ENCODE data around the gene ROBO1. TPM values are rescaled to one million over a fixed set of nuclear protein-coding genes. Genes with fewer than 3 reads are reported as not detected.
A peak's percentile ranks its signal among the peaks of the same experiment; 100 is the strongest.

ROBO1 gene
- total and polyA plus RNA-seq, 2 of the 13 experiments (the other 11 are each of a cell fraction or from before 2014, with no cell fraction given): 52.2 to 71.0 TPM

GRCh38 chr3:78872195-78872594, 895.6 kb downstream of the ROBO1 start (continued):
- TF ChIP-seq ZSCAN20 (CRISPR knock-in tag; IDR thresholded peaks at IDR 0.05; ENCODE audit: borderline replicate concordance): no peak
- TF ChIP-seq, protein P1, sequence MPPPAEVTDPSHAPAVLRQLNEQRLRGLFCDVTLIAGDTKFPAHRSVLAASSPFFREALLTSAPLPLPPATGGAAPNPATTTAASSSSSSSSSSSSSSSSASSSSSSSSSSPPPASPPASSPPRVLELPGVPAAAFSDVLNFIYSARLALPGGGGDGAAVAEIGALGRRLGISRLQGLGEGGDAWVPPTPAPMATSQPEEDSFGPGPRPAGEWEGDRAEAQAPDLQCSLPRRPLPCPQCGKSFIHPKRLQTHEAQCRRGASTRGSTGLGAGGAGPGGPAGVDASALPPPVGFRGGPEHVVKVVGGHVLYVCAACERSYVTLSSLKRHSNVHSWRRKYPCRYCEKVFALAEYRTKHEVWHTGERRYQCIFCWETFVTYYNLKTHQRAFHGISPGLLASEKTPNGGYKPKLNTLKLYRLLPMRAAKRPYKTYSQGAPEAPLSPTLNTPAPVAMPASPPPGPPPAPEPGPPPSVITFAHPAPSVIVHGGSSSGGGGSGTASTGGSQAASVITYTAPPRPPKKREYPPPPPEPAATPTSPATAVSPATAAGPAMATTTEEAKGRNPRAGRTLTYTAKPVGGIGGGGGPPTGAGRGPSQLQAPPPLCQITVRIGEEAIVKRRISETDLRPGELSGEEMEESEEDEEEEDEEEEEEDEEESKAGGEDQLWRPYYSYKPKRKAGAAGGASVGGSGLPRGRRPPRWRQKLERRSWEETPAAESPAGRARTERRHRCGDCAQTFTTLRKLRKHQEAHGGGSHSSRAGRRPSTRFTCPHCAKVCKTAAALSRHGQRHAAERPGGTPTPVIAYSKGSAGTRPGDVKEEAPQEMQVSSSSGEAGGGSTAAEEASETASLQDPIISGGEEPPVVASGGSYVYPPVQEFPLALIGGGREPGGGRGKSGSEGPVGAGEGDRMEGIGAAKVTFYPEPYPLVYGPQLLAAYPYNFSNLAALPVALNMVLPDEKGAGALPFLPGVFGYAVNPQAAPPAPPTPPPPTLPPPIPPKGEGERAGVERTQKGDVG (CRISPR knock-in tag; IDR thresholded peaks at IDR 0.05; ENCODE audit: borderline replicate concordance): no peak
- TF ChIP-seq HCFC1 (IDR thresholded peaks at IDR 0.05; ENCODE audit: low read depth, low read length): no peak
- TF ChIP-seq, protein P2, sequence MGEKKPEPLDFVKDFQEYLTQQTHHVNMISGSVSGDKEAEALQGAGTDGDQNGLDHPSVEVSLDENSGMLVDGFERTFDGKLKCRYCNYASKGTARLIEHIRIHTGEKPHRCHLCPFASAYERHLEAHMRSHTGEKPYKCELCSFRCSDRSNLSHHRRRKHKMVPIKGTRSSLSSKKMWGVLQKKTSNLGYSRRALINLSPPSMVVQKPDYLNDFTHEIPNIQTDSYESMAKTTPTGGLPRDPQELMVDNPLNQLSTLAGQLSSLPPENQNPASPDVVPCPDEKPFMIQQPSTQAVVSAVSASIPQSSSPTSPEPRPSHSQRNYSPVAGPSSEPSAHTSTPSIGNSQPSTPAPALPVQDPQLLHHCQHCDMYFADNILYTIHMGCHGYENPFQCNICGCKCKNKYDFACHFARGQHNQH (CRISPR knock-in tag; IDR thresholded peaks at IDR 0.05): peak; percentile 60; the same call in 1 of the 2 replicates
- TF ChIP-seq YEATS4 (CRISPR knock-in tag; IDR thresholded peaks at IDR 0.05; ENCODE audit: borderline replicate concordance): no peak
- 0 out of 2 replicates have a peak, but pooled peaks have one; percentile 33 for TF ChIP-seq ZNF792 (CRISPR knock-in tag; IDR thresholded peaks at IDR 0.05)
- TF ChIP-seq ZBTB7B (CRISPR knock-in tag; IDR thresholded peaks at IDR 0.05): no peak
- TF ChIP-seq ZNF3 (CRISPR knock-in tag; IDR thresholded peaks at IDR 0.05): no peak
- no peak for TF ChIP-seq ZNF180 (CRISPR knock-in tag; IDR thresholded peaks at IDR 0.05; ENCODE audit: borderline replicate concordance, low read depth)
- TF ChIP-seq BCL6 (CRISPR knock-in tag; IDR thresholded peaks at IDR 0.05): peak; percentile 65
- no peak for TF ChIP-seq ZNF629 (CRISPR knock-in tag; conservative IDR thresholded peaks at IDR 0.05)
- TF ChIP-seq KLF13 (CRISPR knock-in tag; IDR thresholded peaks at IDR 0.05): no peak
- TF ChIP-seq ZZZ3 (CRISPR knock-in tag; IDR thresholded peaks at IDR 0.05; ENCODE audit: borderline replicate concordance): no peak
- no peak for TF ChIP-seq ZFX (CRISPR knock-in tag; IDR thresholded peaks at IDR 0.05; ENCODE audit: low read depth)
